Renal cortex interstitium (tissue), 11 donors: Measurements from ENCODE around the gene NLGN1. TPM values are rescaled to one million over a fixed set of nuclear protein-coding genes. Genes with fewer than 3 reads are reported as not detected.

Source experiments
- DNase-seq, 11 donors: peaks; one replicate each; pipeline ENCODE4 v3.0.0-alpha.2; 2013; ENCODE audit warnings: low read depth in 9 of 11, low spot score in 4 of 11; ENCODE audit errors: extremely low read depth in 1 of 11
- polyA plus RNA-seq, 3 donors: library from polyadenylated mRNA; unstranded; fragments of 120-200 nt; gene quantifications; one replicate each; pipeline ENCODE4 v1.2.1, GENCODE V29; 2013; ENCODE audit not compliant: insufficient read length in 3 of 3

NLGN1 gene
- polyA plus RNA-seq, 3 donors: 1.9 to 2.7 (median 2.5) TPM

DNA sequence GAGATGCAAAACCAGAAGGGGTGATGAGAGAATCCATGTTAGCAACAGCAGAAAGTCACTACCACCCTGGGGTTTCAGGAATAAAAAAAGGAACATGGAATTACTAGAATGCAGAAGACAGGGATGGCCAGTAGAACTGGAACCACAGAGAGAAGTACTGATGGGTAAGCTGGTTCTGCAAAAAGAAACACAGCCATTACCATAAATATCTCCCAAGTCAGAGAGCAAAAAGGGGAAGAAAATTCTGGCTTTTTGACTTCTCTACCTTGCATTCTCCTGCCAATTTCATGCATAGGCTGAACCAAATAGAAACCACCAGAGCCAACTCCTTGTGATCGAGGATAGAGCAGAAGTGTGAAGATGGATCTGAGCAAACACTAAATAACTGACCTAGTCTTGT, 911.2 kb downstream of the NLGN1 start:
- DNase-seq: no peak

DNA sequence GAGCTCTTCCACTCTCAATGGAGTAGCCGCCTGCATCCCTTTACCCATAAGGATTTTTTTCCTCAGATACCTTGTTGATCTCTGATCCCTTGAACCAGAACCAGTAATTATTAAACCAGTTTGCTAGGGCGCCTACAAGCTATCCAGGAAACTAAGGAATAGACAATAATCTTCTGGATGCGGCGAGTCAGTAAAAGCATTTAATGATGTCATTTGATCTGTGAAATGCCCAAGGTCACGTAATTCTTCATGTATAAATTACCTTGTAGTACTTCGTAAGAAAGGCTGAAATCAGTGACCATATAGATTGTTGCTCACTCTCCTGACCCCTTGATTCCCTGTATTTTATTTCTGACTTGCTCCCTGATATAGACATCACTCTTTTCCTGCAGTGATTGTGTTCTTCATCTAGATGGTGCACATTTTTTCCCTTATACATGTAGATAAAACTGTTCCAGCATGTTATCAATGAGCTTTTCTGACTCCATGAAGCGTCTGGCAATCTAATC, 913.0 kb downstream of the NLGN1 start:
- no peak for DNase-seq

DNA sequence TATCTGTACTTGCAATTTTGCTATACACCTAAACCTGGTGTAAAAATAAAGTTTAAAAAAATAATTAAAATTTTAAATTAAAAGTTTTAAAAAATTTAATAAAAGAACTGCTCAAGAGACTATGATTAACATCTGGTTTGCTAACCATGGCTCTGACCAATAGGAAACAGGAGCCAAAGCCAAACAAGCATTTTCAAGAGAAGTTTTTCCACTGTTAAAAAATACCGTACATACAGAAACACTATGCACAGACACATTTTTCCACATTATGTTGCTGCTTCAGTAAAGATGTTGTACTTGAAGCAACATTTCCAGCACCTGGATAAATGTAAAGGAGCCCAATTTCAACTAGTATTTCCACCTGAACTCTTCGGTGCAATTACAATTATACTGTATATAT, 917.7 kb downstream of the NLGN1 start:
- DNase-seq: no peak

DNA sequence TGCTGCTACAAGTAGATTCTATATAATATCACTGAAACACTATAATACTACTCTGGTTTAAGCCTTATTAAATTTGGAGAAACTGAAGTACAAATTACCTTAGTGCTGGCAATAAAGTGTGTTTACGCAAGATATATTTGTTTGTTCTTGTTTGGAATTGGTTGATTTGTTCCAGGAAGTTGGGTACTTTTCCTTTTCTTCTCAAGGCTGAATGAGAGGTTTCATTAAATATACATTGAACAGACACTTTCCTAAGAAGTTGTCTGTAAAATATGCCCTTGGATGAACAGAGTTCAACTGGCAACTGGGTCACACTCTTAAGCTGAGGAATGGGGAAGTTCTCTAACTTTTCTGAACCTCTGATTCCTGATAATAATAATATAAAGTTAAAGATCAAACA, 919.5 kb downstream of the NLGN1 start:
- DNase-seq: no peak

DNA sequence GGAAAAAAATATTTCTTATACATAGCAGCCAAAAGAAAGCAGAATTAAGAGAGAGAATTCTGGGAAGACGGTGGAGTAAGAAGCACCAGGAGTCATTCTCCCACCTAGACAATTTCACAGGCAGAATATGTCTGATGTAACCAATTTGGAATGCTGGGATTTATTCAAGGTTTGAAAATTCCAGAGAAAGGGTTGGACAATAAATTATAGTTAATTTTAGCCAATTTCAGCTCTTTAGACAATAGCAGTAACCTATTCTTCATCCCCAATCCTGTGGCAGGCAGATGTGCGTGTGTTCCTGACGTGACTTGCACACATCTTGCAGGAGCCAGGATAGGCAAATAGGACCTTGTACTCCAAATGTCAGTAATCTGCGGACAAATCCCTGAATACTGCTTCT, 920.6 kb downstream of the NLGN1 start:
- DNase-seq: no peak

- DNase-seq: no peak
Measured at GRCh38 chr3:174321548-174321947, 924.0 kb downstream of the NLGN1 start.

DNA sequence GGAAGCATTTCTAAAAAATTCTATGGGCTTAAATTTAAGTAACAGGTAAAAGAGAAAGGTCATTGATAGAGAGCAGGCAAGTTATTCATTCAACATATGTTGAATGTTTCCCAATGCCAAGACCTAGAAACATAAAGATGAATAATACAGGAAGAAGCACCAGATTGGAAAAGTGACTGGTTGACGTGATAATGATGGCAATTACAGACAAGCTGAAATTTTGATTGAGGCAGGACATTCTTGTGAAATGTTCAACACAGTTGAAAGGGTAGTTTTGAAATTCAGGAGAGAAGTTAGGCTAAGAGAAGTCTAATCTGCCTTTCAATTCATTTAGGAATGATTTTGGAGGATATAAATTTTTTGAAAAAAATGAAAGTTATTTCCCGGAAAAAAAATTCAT, 925.2 kb downstream of the NLGN1 start:
- DNase-seq: no peak

DNA sequence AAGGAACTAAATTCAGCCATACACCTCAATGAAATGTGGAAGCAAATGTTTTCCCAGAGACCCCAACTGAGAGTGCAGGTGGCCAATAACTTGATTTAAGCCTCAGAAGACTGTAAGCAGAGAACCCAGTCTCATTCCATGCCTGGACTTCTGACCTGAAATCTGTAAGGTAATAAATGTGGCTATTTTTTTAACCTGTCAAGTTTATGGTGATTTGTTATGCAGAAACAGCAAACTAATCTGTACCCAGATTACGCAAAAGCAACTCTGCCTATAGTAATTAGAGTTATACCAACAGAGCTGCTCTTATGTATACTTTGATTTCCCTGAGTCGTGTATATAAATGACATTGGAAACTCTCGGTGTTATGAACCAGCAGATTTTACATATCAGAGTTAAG, 927.6 kb downstream of the NLGN1 start:
- no peak for DNase-seq

DNA sequence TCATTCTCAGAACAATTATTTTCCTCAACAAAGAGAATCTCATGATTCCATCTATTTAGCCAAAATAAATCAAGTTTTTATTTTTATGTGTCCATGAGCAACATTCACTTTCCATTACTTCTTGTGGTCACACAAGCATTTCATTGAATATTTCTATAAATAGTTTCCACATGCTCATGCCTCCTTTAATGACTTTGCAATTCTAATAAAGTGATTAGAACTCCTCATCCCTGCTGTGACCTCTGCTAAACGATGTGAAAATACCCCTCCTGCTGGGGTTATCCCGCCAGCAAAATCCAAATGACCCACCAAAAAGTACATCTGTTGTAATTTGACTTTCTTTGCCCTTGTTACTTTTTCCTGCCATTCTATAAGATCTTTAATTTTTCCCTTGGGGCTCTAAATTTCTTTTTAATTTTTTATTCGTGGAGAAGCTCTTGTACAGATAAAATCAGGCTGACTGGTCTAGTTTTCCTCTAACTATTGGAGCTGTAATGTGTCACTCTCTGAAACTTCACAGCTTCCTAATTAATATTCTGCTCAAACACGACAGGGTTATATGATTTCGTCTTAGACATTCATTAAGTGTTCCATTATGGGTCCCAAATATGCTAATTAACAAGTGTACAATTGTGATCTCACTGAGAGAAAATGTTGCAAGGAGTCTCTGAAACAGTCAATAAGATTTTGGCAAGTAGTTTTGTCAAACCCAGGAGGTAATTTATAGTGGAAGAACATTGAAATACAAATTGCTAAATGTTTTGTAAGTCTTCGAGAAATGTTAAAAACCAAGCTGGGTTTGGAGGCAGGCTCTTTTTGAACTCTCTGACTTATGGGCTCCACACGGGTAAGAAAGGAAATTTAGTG, 928.5 kb downstream of the NLGN1 start:
- DNase-seq: no peak

GRCh38 chr3:174329321-174329720, 931.8 kb downstream of the NLGN1 start:
- DNase-seq: no peak

DNA sequence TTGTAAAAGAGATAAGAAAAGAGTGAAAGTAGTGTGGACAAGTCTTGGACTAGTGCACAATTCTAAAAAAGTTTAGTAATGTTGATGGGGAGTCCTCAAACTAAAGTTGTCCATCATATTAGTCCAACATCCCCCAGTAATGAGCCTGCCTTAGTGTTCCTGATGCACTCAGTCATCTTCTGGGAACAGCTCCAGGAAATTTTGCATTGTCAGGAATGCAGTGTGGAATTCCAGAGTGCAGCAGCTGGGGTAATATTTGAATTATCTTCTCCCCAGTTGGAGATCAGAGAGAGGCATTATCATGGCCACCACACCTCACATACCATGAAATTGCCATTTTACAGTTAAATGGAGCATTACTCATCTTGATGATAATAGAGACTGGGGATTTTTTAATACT, 932.8 kb downstream of the NLGN1 start:
- DNase-seq: no peak

DNA sequence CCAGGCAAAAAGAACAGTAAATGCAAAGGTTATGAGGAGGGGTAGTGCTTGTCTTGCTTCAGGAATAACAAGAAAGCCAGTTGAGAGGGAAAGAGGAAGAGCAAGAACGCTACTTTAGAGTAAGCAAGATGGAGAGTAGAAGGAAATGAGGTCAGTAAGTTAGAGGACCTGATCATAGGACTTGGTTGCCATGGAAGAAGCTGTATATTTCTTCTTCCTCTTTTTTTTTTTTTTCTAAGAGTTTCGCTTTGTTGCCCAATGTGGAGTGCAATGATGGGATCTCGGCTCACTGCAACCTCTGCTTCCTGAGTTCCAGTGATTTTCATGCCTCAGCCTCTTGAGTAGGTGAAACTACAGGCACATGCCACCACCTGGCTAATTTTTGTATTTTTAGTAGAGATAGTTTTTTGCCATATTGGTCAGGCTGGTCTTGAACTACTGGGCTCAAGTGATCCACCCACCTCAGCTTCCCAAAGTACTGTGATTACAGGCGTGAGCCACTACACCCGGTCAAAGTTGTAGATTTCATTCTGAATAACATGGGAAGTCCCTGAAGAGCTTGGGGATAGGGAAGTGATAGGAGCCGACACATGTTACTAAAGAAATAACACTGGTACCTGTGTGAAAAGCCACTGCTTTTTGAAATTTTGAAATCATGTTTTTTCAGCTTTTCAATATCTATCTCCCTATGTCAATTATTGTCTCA, 933.7 kb downstream of the NLGN1 start:
- DNase-seq: no peak

- DNase-seq: no peak
Measured at GRCh38 chr3:174332391-174332790, 934.8 kb downstream of the NLGN1 start.

GRCh38 chr3:174333640-174334039, 936.1 kb downstream of the NLGN1 start:
- no peak for DNase-seq

GRCh38 chr3:174334111-174334510, 936.6 kb downstream of the NLGN1 start:
- no peak for DNase-seq

DNA sequence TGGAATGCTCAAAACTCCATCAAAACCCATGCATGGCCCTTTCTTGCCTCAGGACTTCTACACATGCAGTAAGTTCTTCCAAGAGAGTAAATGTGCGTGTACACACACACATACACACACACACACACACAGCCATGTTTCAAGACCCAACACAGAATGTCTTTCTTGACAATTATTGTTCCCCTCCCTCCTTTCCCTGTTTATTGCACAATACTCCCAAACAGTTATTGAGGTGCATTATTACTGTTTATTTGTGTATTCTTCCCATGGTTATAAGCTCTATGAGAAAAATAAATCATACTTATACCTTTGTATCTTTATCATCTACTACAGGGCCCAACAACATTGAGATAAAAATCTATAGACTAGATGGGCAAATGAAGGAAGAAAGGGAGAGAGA, 937.8 kb downstream of the NLGN1 start:
- no peak for DNase-seq

DNA sequence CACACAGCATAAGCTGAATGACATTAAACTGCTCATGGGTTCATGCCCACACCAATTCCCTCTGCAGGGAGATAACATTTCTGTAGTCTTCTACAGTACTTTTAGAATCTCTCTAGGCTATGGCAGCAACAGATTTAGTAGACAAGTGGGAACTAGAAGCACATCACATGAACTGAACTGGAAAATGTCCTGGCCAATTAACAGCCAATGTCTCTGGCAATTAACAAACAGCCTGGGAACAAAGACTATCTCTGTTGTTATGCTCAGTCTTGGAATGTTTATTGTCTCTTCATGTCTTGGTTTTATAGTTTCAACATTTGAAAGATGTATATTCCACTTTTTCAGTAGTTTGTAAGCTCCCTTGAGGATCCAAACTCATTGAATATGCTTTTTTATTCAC, 938.4 kb downstream of the NLGN1 start:
- DNase-seq: no peak
